Measurements from ENCODE around the gene KDM6A. TPM values are rescaled to one million over a fixed set of nuclear protein-coding genes. Genes with fewer than 3 reads are reported as not detected.
"Not testable (repeated sequence)": the region's sequence is repeated elsewhere in the genome, so short reads cannot be mapped to it uniquely, and the experiment has no call there.

The KDM6A gene
- total RNA-seq, 1 experiment from 2014 or later: 48.2 TPM

DNA sequence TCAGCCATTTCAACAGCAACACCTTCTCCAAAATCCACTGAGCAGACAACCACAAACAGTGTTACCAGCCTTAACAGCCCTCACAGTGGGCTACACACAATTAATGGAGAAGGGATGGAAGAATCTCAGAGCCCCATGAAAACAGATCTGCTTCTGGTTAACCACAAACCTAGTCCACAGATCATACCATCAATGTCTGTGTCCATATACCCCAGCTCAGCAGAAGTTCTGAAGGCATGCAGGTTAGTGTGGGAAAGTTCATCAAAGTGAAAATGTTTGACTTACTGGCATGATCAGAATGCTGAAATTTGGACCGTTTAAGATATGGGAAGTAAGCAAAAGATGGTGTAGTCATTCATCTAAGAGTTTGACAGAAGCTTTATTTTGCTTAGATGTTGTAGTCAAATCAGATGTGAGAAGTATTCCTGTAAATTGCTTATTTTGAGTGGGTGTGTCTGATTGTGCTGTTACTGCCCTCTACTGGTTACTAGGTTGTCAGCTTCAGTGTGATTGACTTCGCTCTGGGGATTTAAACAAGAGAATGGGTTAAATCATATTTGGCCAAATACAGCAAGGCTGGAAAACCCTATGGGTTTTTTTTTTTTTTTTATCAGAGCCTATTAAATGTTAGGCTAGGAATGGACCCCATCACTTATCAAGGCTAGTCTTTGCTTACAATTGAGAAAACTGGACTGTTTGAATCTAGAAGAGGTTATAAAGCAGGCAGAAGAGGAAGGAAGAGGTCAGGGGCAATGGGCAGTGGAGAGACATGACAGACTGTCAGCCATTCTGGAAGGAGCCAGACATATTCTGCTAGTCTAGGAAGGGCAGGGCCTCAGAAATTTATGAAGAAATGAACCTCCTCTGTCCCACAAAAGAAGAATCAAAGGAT is 197.4 kb downstream of the KDM6A start:
- Histone ChIP-seq H3K4me1 (ENCODE audit: low read length) (peaks cover 17% of the 10 kb centered on the region), H2AFZ (ENCODE audit: low read length) (no peak overlapping the region), H3K4me2 (ENCODE audit: low read depth, low read length, poor library complexity, severe bottlenecking) (no peak overlapping the region), H3K9me3 (ENCODE audit: low read length) (no peaks in the 10 kb centered on the region), H3K79me2 (ENCODE audit: low read length) (peaks cover 64% of the 10 kb centered on the region), H3K9me2 (replicated peaks; ENCODE audit: insufficient read depth, low read length) (no peaks in the 10 kb centered on the region), H3K36me3 (ENCODE audit: insufficient read depth, low read length) (peaks cover 14% of the 10 kb centered on the region; the same call in 1 of the 2 replicates), H3K27ac (ENCODE audit: low read length) (no peak overlapping the region), H3K9ac (ENCODE audit: low read length) (no peak overlapping the region), H3K4me3 (ENCODE audit: low read length) (no peak overlapping the region), H3K27me3 (ENCODE audit: low read length) (no peaks in the 10 kb centered on the region), H4K20me1 (ENCODE audit: insufficient read depth, low read depth, low read length) (no peaks in the 10 kb centered on the region)
- peak; percentile 81 for DNase-seq

- H3K79me2 ChIP-seq (ENCODE audit: low read length): peaks cover 59% of the 10 kb centered on the region
- DNase-seq; H2AFZ ChIP-seq (ENCODE audit: low read length); H3K9me2 ChIP-seq (replicated peaks; ENCODE audit: insufficient read depth, low read length); H3K9ac ChIP-seq (ENCODE audit: low read length); H4K20me1 ChIP-seq (ENCODE audit: insufficient read depth, low read depth, low read length); H3K27me3 ChIP-seq (ENCODE audit: low read length); H3K9me3 ChIP-seq (ENCODE audit: low read length); H3K4me2 ChIP-seq (ENCODE audit: low read depth, low read length, poor library complexity, severe bottlenecking); H3K27ac ChIP-seq (ENCODE audit: low read length); H3K36me3 ChIP-seq (ENCODE audit: insufficient read depth, low read length); H3K4me3 ChIP-seq (ENCODE audit: low read length): not testable (repeated sequence)
- H3K4me1 ChIP-seq (ENCODE audit: low read length): peaks cover 21% of the 10 kb centered on the region
Measured at GRCh38 chrX:45073011-45073410, 200.0 kb downstream of the KDM6A start.

- Histone ChIP-seq H2AFZ (ENCODE audit: low read length) (no peak overlapping the region), H3K9me3 (ENCODE audit: low read length) (no peaks in the 10 kb centered on the region), H3K27ac (ENCODE audit: low read length) (no peak overlapping the region), H3K27me3 (ENCODE audit: low read length) (no peaks in the 10 kb centered on the region), H3K4me2 (ENCODE audit: low read depth, low read length, poor library complexity, severe bottlenecking) (peak overlapping the region; percentile 34), H4K20me1 (ENCODE audit: insufficient read depth, low read depth, low read length) (no peaks in the 10 kb centered on the region), H3K36me3 (ENCODE audit: insufficient read depth, low read length) (peaks cover 6% of the 10 kb centered on the region; the same call in 1 of the 2 replicates), H3K9me2 (replicated peaks; ENCODE audit: insufficient read depth, low read length) (no peaks in the 10 kb centered on the region), H3K79me2 (ENCODE audit: low read length) (peaks cover 40% of the 10 kb centered on the region), H3K9ac (ENCODE audit: low read length) (no peak overlapping the region), H3K4me3 (ENCODE audit: low read length) (no peak overlapping the region), H3K4me1 (ENCODE audit: low read length) (peaks cover 9% of the 10 kb centered on the region)
- DNase-seq: no peak
Measured at GRCh38 chrX:45077748-45078424, 204.9 kb downstream of the KDM6A start.

DNA sequence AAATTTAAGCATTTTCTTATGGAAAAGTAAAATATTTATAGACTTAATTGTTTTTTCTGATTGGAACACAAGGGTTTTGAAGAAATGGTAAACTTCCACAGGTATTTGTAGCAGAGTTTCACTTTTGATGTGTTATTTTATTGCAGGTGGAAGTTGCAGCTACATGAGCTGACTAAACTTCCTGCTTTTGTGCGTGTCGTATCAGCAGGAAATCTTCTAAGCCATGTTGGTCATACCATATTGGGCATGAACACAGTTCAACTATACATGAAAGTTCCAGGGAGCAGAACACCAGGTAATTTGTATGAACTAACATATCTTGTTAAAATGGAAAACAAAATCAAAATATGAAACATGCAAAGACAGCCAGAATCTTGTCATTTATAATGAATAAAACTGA is 210.3 kb downstream of the KDM6A start:
- H3K36me3 ChIP-seq (ENCODE audit: insufficient read depth, low read length): peaks cover 33% of the 10 kb centered on the region; the same call in 1 of the 2 replicates
- no peak overlapping the region for H3K9ac ChIP-seq (ENCODE audit: low read length)
- no peaks in the 10 kb centered on the region for H3K9me2 ChIP-seq (replicated peaks; ENCODE audit: insufficient read depth, low read length)
- no peak overlapping the region for H3K27ac ChIP-seq (ENCODE audit: low read length)
- no peaks in the 10 kb centered on the region for H3K9me3 ChIP-seq (ENCODE audit: low read length)
- H3K4me1 ChIP-seq (ENCODE audit: low read length): no peaks in the 10 kb centered on the region
- no peak overlapping the region for H3K4me2 ChIP-seq (ENCODE audit: low read depth, low read length, poor library complexity, severe bottlenecking)
- no peak for DNase-seq
- no peak overlapping the region for H2AFZ ChIP-seq (ENCODE audit: low read length)
- no peak overlapping the region for H3K4me3 ChIP-seq (ENCODE audit: low read length)
- H3K79me2 ChIP-seq (ENCODE audit: low read length): peaks cover 3% of the 10 kb centered on the region; the same call in 1 of the 2 replicates
- no peaks in the 10 kb centered on the region for H3K27me3 ChIP-seq (ENCODE audit: low read length)
- H4K20me1 ChIP-seq (ENCODE audit: insufficient read depth, low read depth, low read length): no peaks in the 10 kb centered on the region

- Histone ChIP-seq H3K36me3 (ENCODE audit: insufficient read depth, low read length) (peaks cover 24% of the 10 kb centered on the region; the same call in 1 of the 2 replicates), H3K4me1 (ENCODE audit: low read length) (peaks cover 13% of the 10 kb centered on the region), H3K79me2 (ENCODE audit: low read length) (no peaks in the 10 kb centered on the region), H3K9ac (ENCODE audit: low read length) (no peak overlapping the region), H3K4me3 (ENCODE audit: low read length) (no peak overlapping the region), H3K27ac (ENCODE audit: low read length) (no peak overlapping the region; the same call in 1 of the 2 replicates), H3K9me2 (replicated peaks; ENCODE audit: insufficient read depth, low read length) (no peaks in the 10 kb centered on the region), H3K4me2 (ENCODE audit: low read depth, low read length, poor library complexity, severe bottlenecking) (no peak overlapping the region), H3K9me3 (ENCODE audit: low read length) (no peaks in the 10 kb centered on the region), H2AFZ (ENCODE audit: low read length) (no peak overlapping the region), H3K27me3 (ENCODE audit: low read length) (no peaks in the 10 kb centered on the region), H4K20me1 (ENCODE audit: insufficient read depth, low read depth, low read length) (no peaks in the 10 kb centered on the region)
- peak; percentile 54 for DNase-seq
Measured at GRCh38 chrX:45110494-45110893, 237.5 kb downstream of the KDM6A start.

GRCh38 chrX:45126158-45126557 is 253.2 kb downstream of the KDM6A start:
- H3K9me3 ChIP-seq (ENCODE audit: low read length): no peaks in the 10 kb centered on the region

GRCh38 chrX:45128896-45129454 is 256.0 kb downstream of the KDM6A start:
- Histone ChIP-seq H3K4me3 (ENCODE audit: low read length) (no peak overlapping the region), H3K9ac (ENCODE audit: low read length) (no peak overlapping the region), H2AFZ (ENCODE audit: low read length) (no peak overlapping the region), H3K4me2 (ENCODE audit: low read depth, low read length, poor library complexity, severe bottlenecking) (no peak overlapping the region), H3K36me3 (ENCODE audit: insufficient read depth, low read length) (no peaks in the 10 kb centered on the region), H3K27ac (ENCODE audit: low read length) (no peak overlapping the region), H3K9me2 (replicated peaks; ENCODE audit: insufficient read depth, low read length) (no peaks in the 10 kb centered on the region), H3K79me2 (ENCODE audit: low read length) (no peaks in the 10 kb centered on the region), H4K20me1 (ENCODE audit: insufficient read depth, low read depth, low read length) (no peaks in the 10 kb centered on the region), H3K4me1 (ENCODE audit: low read length) (no peaks in the 10 kb centered on the region), H3K27me3 (ENCODE audit: low read length) (no peaks in the 10 kb centered on the region), H3K9me3 (ENCODE audit: low read length) (no peaks in the 10 kb centered on the region)
- DNase-seq: no peak

More at GRCh38 chrX:45126158-45126557, 253.2 kb downstream of the KDM6A start:
- H3K4me2 ChIP-seq (ENCODE audit: low read depth, low read length, poor library complexity, severe bottlenecking): no peak overlapping the region
- no peaks in the 10 kb centered on the region for H4K20me1 ChIP-seq (ENCODE audit: insufficient read depth, low read depth, low read length)
- no peak overlapping the region for H2AFZ ChIP-seq (ENCODE audit: low read length)
- DNase-seq: no peak
- no peaks in the 10 kb centered on the region for H3K9me2 ChIP-seq (replicated peaks; ENCODE audit: insufficient read depth, low read length)
- H3K27me3 ChIP-seq (ENCODE audit: low read length): no peaks in the 10 kb centered on the region
- H3K4me1 ChIP-seq (ENCODE audit: low read length): no peaks in the 10 kb centered on the region
- no peak overlapping the region for H3K4me3 ChIP-seq (ENCODE audit: low read length)
- H3K27ac ChIP-seq (ENCODE audit: low read length): no peak overlapping the region
- H3K9ac ChIP-seq (ENCODE audit: low read length): no peak overlapping the region
- no peaks in the 10 kb centered on the region for H3K36me3 ChIP-seq (ENCODE audit: insufficient read depth, low read length)
- H3K79me2 ChIP-seq (ENCODE audit: low read length): no peaks in the 10 kb centered on the region

GRCh38 chrX:45133465-45133864 is 260.5 kb downstream of the KDM6A start:
- Histone ChIP-seq H3K4me1 (ENCODE audit: low read length) (no peaks in the 10 kb centered on the region), H4K20me1 (ENCODE audit: insufficient read depth, low read depth, low read length) (no peaks in the 10 kb centered on the region), H3K79me2 (ENCODE audit: low read length) (no peaks in the 10 kb centered on the region), H3K9me2 (replicated peaks; ENCODE audit: insufficient read depth, low read length) (no peaks in the 10 kb centered on the region), H3K27me3 (ENCODE audit: low read length) (no peaks in the 10 kb centered on the region), H3K9ac (ENCODE audit: low read length) (no peak overlapping the region), H3K9me3 (ENCODE audit: low read length) (no peaks in the 10 kb centered on the region), H3K36me3 (ENCODE audit: insufficient read depth, low read length) (no peaks in the 10 kb centered on the region), H3K4me2 (ENCODE audit: low read depth, low read length, poor library complexity, severe bottlenecking) (no peak overlapping the region), H3K27ac (ENCODE audit: low read length) (no peak overlapping the region), H2AFZ (ENCODE audit: low read length) (no peak overlapping the region), H3K4me3 (ENCODE audit: low read length) (no peak overlapping the region)
- no peak for DNase-seq
